CD4-positive, alpha-beta T cell treated with Interleukin-4 for 4 hours (primary cell): ENCODE results near the gene NTF4.
A peak's percentile ranks its signal among the peaks of the same experiment; 100 is the strongest.

ENCODE experiments used
- DNase-seq: peaks from one replicate; pipeline ENCODE4 v3.0.0-alpha.2; 2020

NTF4 gene

DNA sequence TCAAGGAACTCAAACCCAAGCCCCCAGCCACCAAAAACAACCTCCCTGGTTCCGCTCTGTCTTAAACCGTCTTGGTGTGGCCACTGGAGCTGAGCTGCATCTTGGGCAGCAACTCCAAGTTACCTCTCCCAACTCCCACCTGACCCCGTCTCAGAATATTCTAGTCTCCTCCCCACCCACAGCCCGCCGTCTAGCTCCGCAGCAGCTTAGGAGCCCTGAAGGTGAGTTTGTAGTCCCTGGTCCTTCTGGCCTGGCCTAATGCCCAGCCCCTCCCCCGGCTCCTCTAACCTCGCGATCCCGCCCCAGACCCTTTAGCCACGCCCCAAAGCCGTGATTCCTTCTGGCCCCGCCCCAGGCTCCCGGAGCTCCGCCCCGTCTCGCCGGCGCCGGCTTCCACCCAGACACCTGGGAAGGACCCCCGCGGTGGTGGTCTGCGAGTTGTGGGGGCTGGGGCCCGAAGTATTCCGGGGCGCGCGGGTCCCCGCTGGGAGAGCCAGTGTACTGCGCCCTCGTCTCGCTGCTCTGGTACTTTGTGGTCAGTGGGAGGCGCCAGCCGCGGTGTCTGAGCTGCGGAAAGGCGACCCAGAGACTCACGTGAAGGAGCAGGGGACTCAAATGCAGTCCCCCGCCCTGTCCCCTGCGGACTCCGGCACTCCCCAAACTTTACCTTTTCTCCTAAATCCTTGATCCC lies 45.2 kb downstream of the NTF4 start:
- DNase-seq, result peak; percentile 42

DNA sequence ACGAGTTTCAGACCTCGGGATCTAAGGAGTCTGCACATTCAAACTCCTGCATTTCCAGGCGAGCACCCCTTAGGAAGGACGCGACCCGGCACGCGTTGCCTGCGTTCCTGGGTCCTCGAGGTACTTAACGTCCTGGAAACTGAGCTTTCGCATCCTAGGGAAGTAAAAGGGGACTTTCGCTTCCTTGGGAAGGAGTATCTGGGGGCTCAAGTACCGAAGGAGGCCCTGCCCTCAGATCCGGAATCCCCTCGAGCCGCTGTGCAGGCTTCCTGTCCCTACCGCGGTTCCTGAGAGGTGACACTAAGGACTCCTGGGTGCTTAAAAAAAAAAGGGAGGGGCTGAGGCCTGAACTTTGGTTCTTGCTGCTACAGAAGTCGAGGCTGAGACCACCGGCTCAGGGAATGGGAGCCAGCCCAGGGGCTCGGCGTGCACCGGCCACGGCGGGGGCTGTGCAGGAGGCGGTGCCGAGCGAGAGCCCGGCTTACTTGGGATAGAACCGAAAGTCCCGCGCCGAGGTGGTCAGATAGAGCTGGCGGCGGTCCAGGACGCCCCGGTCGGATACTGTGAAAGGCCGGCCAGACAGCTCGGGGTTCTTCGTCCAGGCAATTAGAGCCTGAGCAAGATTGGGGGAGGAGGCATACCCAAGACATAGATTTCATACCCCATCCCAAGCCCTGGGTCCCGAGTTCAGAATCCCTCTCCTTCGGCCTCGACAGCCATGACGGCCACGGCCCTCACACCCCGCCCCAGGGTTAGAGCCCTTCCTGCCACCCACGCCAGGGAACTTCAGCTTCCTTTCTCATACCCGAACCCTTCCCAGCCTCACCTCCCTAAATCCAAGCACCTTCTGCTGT lies 46.0 kb downstream of the NTF4 start:
- peak; percentile 14 for DNase-seq

DNA sequence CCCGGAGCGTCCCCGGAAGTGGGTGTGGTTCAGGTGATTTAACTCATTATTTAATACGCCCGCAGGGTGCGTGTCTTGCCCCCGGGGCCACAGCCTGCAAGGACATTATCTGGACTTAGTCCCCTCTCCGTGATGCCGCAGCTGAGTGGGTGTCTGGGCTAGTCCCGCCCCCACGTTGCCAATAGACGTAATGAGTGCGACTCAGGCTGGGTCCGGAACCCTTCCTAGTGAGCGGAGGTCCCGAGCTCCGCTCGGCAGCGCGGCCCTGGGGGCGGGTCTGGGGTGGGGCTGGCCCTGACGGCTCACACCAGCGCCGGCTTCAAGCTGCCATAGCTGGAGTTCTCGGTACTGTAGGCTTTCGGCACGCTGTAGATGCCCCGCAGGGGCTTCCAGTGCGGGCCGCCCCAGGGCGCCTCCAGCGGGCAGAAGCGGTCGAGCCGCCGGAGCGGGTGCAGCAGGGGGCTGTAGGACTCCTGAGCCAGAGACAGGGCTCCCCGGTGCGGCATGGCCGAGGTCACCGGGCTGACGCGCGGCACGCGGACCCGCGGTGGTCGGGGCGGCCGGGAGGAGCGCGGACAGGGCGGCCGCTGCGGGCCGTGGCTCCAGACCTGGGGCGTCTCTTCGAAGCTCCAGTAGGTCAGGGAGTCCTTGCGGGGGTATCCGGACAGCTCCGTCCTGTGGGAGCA lies 46.8 kb downstream of the NTF4 start:
- peak; percentile 64 for DNase-seq

DNA sequence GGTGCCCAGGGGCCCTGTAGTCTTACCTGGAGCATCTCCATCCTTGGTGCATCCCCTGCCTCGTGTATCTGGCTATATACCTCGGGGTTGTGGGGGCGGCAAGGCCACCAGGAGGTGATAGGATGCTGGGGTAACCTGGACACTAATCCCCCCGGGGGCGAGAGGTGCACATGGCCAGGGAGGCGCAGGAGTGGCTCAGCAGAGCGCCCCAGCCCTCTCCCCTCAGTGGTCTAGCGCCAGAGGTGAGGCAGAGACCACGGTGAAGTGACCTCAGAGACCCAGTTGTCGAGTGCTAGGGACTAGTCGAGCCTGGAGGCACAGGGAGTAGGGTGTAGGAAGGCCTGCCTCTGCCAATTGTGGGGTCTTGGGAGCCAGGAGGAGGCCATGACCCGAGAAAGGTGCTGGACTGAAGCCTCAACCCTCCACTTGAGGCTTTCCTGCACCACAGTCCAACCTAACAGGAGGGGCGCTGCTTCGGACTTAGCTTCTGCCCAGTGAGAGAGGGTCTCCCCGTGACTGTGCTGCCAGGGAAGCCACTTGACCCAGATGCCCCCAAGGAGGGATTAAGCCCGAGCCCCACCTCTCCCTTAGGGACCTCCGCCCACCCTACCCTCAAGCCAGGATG lies 47.5 kb downstream of the NTF4 start, which contains the start of gene LHB:
Gene LHB (minus strand): TSS at position 51 of the 625 bp plus-strand sequence. CDS start 10 bp downstream, at position 41.
- DNase-seq, result no peak

DNA sequence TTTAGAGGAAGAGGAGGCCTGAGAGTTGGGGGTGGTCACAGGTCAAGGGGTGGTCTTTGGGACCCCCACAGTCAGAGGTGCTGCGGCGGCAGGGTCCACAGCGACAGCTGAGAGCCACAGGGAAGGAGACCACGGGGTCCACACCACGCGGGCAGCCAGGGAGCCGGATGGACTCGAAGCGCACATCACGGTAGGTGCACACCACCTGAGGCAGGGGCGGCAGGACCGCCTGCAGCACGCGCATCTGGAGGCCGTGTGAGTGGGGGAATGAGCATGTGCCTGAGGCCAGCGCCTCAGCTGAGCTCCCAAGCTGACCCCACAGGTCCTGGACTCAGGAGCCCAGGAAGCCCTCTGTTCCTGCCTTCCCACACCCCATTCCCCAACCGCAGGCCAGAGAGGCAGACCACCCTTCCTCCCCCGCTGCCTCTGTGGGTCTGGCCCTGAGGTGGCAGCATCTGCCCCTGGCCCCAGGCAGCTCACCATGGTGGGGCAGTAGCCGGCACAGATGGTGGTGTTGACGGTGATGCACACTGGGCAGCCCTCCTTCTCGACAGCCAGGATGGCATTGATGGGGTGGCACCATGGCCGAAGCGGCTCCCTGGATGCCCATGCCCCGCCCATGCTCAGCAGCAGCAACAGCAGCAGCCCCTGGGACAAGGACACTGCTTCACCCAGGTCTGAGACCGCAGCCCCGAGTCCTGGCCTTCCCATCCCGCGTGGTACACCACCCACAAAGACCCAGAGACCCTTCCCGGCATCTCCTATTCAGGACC lies 48.4 kb downstream of the NTF4 start:
- DNase-seq, result no peak

DNA sequence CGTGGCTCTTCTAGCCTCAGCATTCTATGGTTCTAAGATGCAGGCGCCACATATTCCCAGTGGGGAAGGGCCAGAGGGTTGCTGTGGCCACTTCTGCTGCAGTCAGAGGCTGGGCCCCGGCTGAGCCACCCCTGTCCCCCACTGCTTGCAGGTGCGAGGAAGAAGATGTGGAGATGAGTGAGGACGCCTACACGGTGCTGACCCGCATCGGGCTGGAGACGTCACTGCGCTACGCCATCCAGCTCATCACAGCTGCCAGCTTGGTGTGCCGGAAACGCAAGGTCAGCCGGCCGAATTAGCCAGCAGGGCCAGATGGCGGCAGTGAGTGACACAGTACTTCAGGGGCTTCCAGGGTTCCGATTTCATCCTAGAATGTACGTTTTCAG lies 49.8 kb downstream of the NTF4 start:
- no peak for DNase-seq

DNA sequence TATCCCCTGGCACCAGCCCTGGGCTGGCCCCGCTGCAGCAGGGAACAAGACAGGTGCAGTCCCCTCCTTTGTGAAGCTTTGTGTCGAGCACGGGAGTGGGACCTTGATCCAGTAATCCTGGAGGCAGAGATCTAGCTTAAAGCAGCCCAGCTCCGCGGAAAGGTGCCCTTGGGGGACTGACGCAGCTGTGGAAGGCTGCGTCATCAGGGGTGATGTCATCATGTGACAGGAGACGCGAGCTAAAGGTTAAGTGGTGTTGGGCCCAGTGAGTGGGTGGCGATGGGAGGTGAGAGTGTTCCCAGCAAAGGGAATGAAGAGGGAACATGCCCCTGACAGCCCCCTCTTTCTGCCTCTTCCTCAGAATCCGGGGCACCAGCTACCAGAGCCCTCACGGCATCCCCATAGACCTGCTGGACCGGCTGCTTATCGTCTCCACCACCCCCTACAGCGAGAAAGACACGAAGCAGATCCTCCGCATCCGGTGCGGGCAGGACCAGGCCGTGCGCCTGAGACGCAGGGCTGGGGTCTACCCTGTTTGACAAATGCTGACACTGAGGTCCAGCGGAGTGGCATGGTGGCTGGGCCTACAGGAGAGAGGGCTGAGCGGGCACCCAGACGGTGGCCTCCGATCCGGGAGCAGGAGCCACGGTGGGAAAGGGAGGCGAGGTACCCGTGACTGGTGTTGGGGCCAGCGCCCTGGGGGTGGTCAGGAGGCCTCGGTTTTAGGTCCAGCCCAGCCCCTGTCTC lies 50.3 kb downstream of the NTF4 start:
- DNase-seq, result no peak

DNA sequence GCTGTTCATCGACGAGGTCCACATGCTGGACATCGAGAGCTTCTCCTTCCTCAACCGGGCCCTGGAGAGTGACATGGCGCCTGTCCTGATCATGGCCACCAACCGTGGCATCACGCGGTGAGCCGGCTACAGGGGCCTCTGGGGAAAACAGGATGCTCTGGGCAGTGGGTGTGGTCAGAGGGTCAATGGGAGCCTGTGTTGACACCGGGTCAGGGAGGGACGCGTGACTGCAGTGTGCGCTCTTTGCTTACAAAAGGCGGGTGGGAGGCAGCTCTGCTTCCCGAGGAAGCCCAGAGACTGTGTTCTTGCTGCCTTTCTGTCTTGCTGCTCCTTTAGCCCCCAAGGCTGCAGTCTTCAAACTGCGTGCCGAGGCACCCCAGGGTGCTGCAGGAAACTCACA lies 53.4 kb downstream of the NTF4 start:
- no peak for DNase-seq
